ENCODE results near the gene CNKSR1.

Gene CNKSR1

GRCh38 chr1:26138974-26139558 is 38.2 kb upstream of the CNKSR1 start:
- peaks cover 5% of the 10 kb centered on the region; the same call in 1 of the 2 replicates for H3K9me3 ChIP-seq (ENCODE audit: low read length)
- H3K79me2 ChIP-seq (ENCODE audit: insufficient read depth, low read length), result no peaks in the 10 kb centered on the region
- no peaks in the 10 kb centered on the region for H3K27me3 ChIP-seq (ENCODE audit: insufficient read depth, low read length)
- TF ChIP-seq EZH2 (IDR thresholded peaks at IDR 0.05; ENCODE audit: borderline replicate concordance, low read length), result no peak
- no peak for TF ChIP-seq CTCF (IDR thresholded peaks at IDR 0.05; ENCODE audit: low read length)
- H3K9me2 ChIP-seq (ENCODE audit: low read depth, low read length), result no peaks in the 10 kb centered on the region
- H3K4me1 ChIP-seq (ENCODE audit: insufficient read depth, low read length, severe bottlenecking), result no peaks in the 10 kb centered on the region
- no peak overlapping the region for H3K9ac ChIP-seq (ENCODE audit: low read length)
- no peaks in the 10 kb centered on the region for H4K20me1 ChIP-seq (ENCODE audit: insufficient read depth, low read length)
- H2AFZ ChIP-seq (ENCODE audit: low read length), result no peak overlapping the region
- no peaks in the 10 kb centered on the region for H3F3A ChIP-seq (ENCODE audit: insufficient read depth, low read length)
- H3K4me3 ChIP-seq (ENCODE audit: low read depth, low read length, poor library complexity, severe bottlenecking), result no peak overlapping the region
- no peak overlapping the region for H3K4me2 ChIP-seq (ENCODE audit: low read length)
- no peak overlapping the region for H3K27ac ChIP-seq (ENCODE audit: low read depth, low read length, poor library complexity, severe bottlenecking)
- H3K36me3 ChIP-seq (ENCODE audit: insufficient read depth, low read length), result no peaks in the 10 kb centered on the region; the same call in 1 of the 2 replicates

- no peak for TF ChIP-seq CTCF (IDR thresholded peaks at IDR 0.05; ENCODE audit: low read length)
- no peak for TF ChIP-seq EZH2 (IDR thresholded peaks at IDR 0.05; ENCODE audit: borderline replicate concordance, low read length)
- no peak overlapping the region for H2AFZ ChIP-seq (ENCODE audit: low read length)
Measured at GRCh38 chr1:26142159-26142558, 35.1 kb upstream of the CNKSR1 start.

GRCh38 chr1:26145041-26145959 is 32.0 kb upstream of the CNKSR1 start:
- Histone ChIP-seq H3K27me3 (ENCODE audit: insufficient read depth, low read length) (peaks cover 9% of the 10 kb centered on the region; the same call in 1 of the 2 replicates), H3K27ac (ENCODE audit: low read depth, low read length, poor library complexity, severe bottlenecking) (no peak overlapping the region), H3K4me1 (ENCODE audit: insufficient read depth, low read length, severe bottlenecking) (no peaks in the 10 kb centered on the region), H2AFZ (ENCODE audit: low read length) (no peak overlapping the region), H3K9ac (ENCODE audit: low read length) (no peak overlapping the region), H3K9me2 (ENCODE audit: low read depth, low read length) (no peaks in the 10 kb centered on the region), H3F3A (ENCODE audit: insufficient read depth, low read length) (no peaks in the 10 kb centered on the region), H4K20me1 (ENCODE audit: insufficient read depth, low read length) (no peaks in the 10 kb centered on the region), H3K79me2 (ENCODE audit: insufficient read depth, low read length) (no peaks in the 10 kb centered on the region), H3K36me3 (ENCODE audit: insufficient read depth, low read length) (no peaks in the 10 kb centered on the region), H3K9me3 (ENCODE audit: low read length) (no peaks in the 10 kb centered on the region), H3K4me2 (ENCODE audit: low read length) (no peak overlapping the region), H3K4me3 (ENCODE audit: low read depth, low read length, poor library complexity, severe bottlenecking) (no peak overlapping the region)
- no peak for TF ChIP-seq EZH2 (IDR thresholded peaks at IDR 0.05; ENCODE audit: borderline replicate concordance, low read length)
- TF ChIP-seq CTCF (IDR thresholded peaks at IDR 0.05; ENCODE audit: low read length), result peak; percentile 85

More at GRCh38 chr1:26142159-26142558, 35.1 kb upstream of the CNKSR1 start:
- Histone ChIP-seq H3K36me3 (ENCODE audit: insufficient read depth, low read length) (no peaks in the 10 kb centered on the region), H3F3A (ENCODE audit: insufficient read depth, low read length) (no peaks in the 10 kb centered on the region), H3K4me2 (ENCODE audit: low read length) (no peak overlapping the region), H3K79me2 (ENCODE audit: insufficient read depth, low read length) (no peaks in the 10 kb centered on the region), H3K27me3 (ENCODE audit: insufficient read depth, low read length) (no peaks in the 10 kb centered on the region), H4K20me1 (ENCODE audit: insufficient read depth, low read length) (no peaks in the 10 kb centered on the region), H3K9ac (ENCODE audit: low read length) (no peak overlapping the region), H3K4me3 (ENCODE audit: low read depth, low read length, poor library complexity, severe bottlenecking) (no peak overlapping the region), H3K9me2 (ENCODE audit: low read depth, low read length) (no peaks in the 10 kb centered on the region), H3K27ac (ENCODE audit: low read depth, low read length, poor library complexity, severe bottlenecking) (no peak overlapping the region), H3K4me1 (ENCODE audit: insufficient read depth, low read length, severe bottlenecking) (no peaks in the 10 kb centered on the region), H3K9me3 (ENCODE audit: low read length) (no peaks in the 10 kb centered on the region)
